Mammary epithelial cell (primary cell): ENCODE measurements around the gene MAP3K14.

ENCODE experiments used
- CTCF ChIP-seq, 2 donors: IDR thresholded peaks in 1 of 2; conservative IDR thresholded peaks in 1 of 2; 2 replicates each; pipeline ENCODE4 v1.5.1; 2011 to 2012; ENCODE audit warnings: inconsistent platforms in 2 of 2, low read length in 2 of 2, mild to moderate bottlenecking in 2 of 2, control low read depth in 1 of 2, low read depth in 1 of 2; ENCODE audit not compliant: insufficient read depth in 1 of 2; ENCODE audit errors: extremely low read depth in 1 of 2
- EZH2 ChIP-seq: IDR thresholded peaks from 2 replicates; pipeline ENCODE4 v1.6.1; 2012; ENCODE audit warnings: low read length, inconsistent platforms, borderline replicate concordance

GRCh38 chr17:45324336-45324735 is 7.5 kb upstream of the MAP3K14 start:
- TF ChIP-seq CTCF (conservative IDR thresholded peaks at IDR 0.05 in 1 of 2, IDR thresholded peaks at IDR 0.05 in 1 of 2; ENCODE audit: extremely low read depth in 1 of 2, insufficient read depth in 1 of 2, low read depth in 1 of 2, low read length in 2 of 2), result no peak
- TF ChIP-seq EZH2, result no peak
